HCEC 1CT (cell line): ENCODE results near the gene PDCD2L.
"Not testable (repeated sequence)": the region's sequence is repeated elsewhere in the genome, so short reads cannot be mapped to it uniquely, and the experiment has no call there.

ENCODE experiments used
- DNase-seq: peaks from one replicate; pipeline ENCODE4 v3.0.0-alpha.2; 2017

Gene PDCD2L

GRCh38 chr19:34426096-34426661 lies 22.0 kb downstream of the PDCD2L start:
- DNase-seq, result no peak

GRCh38 chr19:34428549-34429285 lies 24.5 kb downstream of the PDCD2L start:
- DNase-seq, result peak; percentile 32

- no peak for DNase-seq
Measured at GRCh38 chr19:34429553-34429952, 25.4 kb downstream of the PDCD2L start.

- peak; percentile 63 for DNase-seq
Measured at GRCh38 chr19:34430738-34431625, 26.8 kb downstream of the PDCD2L start.

DNA sequence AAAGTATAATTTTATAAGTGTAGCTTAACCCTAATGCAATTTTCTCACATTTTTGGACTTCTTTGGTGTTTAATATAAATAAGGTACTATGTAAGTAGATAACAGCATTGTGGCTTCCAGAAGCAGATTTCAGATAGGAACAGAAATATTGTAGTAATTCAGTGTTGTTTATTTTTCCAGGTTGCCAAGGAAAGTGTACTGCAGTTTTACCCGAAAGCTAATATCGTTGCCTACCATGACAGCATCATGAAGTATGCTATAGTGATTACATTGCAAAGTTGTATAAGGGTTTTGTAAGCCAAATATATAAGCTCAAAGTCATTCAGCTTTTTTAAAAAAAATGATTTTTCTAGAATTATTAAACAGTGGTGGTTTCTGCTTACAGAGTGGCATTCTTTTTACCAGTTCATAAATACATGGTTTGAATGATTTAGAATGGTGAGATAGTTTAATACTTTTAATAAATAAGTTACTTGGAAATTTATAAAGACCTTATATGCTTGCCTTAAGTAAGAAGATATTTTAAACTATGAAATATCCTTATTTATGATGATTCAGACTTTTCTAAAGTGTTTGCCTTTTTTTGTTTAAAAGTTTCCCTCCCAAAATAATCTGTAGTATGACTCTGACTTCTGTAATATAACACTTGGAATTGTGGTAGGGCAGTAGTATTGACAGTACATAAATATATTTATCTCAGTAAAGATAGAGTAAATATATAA lies 27.6 kb downstream of the PDCD2L start:
- no peak for DNase-seq

- no peak for DNase-seq
Measured at GRCh38 chr19:34432797-34433196, 28.6 kb downstream of the PDCD2L start.

DNA sequence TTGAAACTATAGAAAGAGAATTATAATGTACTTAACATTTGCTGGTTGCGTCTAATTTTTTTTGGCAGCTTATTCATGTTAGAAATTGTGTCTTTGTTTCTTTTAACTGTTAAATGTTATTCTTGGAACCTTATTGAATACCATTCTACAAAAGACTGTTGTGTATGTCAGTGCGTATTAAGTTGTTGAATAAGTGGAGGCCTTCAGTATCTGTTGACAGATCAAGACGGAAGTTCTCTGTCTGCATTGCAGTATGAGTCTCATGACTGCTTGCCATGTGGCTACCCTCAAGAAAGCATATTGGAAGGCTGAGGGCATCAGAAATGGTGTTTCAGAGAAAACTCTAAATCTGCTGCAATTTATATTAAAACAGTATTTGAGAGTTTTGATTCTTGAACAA lies 32.5 kb downstream of the PDCD2L start:
- DNase-seq, result no peak

- DNase-seq, result no peak
Measured at GRCh38 chr19:34448191-34448590, 44.0 kb downstream of the PDCD2L start.

- DNase-seq, result peak; percentile 54
Measured at GRCh38 chr19:34452723-34453122, 48.5 kb downstream of the PDCD2L start.

GRCh38 chr19:34454091-34454490 lies 49.9 kb downstream of the PDCD2L start:
- DNase-seq, result no peak

- no peak for DNase-seq
Measured at GRCh38 chr19:34454685-34455084, 50.5 kb downstream of the PDCD2L start.

- DNase-seq, result not testable (repeated sequence)
Measured at GRCh38 chr19:34455783-34456480, 51.7 kb downstream of the PDCD2L start.

DNA sequence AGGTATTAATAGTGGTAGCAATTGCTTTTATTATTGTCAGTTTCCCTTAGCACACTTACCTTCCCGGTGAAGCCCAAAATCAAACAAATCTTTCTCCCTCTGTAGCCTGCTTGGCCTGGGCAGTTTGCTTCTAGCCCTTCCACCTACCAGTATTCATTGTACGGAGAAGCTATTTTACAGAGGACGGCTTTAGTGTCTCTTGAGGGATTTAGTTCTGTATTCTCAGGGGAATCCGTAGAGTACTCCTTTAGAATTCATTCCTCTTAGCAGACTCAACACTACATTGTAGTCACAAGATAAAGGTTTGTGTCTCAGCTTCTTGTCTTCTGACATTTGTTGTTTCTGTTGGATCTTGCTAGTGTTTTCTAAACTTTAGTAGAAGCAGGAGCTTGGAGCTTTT lies 53.2 kb downstream of the PDCD2L start:
- no peak for DNase-seq

DNA sequence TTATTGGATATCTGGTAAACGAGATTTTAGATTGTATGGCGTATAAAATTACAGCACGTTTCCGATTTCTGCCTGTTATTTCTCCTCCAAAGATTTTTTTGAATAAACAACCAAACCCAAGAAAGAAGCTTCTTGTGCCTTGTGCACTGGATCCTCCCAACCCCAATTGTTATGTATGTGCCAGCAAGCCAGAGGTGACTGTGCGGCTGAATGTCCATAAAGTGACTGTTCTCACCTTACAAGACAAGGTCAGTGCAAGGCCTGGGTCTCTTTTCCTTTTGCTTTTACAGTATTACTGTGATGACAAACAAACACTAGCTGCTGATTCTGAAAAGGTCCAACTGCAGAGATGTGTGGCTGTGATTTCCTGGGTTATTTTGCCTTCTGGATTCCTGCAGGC lies 54.5 kb downstream of the PDCD2L start:
- DNase-seq, result no peak

DNA sequence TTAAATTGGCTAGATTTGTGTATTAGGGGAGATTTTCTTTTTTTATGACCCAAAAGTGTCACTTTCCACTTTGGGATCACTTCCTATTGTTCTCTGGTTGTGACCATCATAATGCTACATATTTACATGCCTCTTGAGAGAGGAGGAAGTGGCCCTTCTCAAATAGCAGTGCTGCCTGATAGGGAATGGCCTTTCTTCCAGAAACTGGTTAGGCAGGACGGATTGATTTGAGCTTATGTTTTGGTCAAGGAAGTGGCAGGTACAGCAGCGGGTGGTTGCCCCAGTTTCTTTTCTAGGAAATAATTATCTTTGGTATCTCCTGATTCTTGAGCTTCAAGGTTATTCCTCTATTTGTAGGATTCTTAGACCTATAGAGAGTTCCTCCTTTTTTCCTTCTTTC lies 55.4 kb downstream of the PDCD2L start:
- DNase-seq, result no peak

GRCh38 chr19:34461375-34462100 lies 57.3 kb downstream of the PDCD2L start:
- no peak for DNase-seq

DNA sequence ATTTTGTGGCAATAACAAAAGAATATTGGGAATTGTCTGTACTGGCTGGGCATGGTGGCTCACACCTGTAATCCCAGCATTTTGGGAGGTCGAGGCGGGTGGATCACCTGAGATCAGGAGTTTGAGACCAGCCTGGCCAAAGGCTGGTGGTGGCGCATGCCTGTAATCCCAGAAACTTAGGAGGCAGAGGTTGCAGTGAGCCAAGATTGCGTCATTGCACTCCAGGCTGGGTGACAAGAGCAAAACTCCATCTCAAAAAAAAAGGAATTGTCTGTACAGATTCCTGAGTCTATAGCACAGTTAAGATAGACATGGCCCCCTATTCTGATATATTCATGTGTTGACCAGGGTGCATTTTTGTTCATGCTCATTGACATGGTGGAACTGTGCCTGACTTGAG lies 60.6 kb downstream of the PDCD2L start:
- not testable (repeated sequence) for DNase-seq

DNA sequence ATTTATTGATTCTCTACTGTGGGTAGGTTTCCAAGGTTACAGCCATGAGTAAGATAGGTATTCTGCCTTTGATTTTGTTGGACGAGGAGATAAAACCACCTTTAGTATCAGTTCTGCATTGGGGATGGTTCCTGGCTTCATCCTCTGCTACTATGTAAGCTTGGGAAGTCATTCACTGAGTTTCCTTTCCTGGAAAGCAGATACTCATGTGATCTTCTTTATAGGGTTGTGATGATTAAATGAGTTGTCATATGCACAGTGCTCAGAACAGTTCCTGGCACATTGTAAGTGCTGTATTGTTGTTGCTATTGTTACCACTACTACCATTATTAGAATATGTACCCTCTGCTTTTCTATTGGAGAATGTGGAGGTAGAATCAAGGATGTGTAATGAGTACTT lies 64.2 kb downstream of the PDCD2L start:
- no peak for DNase-seq

GRCh38 chr19:34469026-34469425 lies 64.8 kb downstream of the PDCD2L start:
- DNase-seq, result not testable (repeated sequence)

DNA sequence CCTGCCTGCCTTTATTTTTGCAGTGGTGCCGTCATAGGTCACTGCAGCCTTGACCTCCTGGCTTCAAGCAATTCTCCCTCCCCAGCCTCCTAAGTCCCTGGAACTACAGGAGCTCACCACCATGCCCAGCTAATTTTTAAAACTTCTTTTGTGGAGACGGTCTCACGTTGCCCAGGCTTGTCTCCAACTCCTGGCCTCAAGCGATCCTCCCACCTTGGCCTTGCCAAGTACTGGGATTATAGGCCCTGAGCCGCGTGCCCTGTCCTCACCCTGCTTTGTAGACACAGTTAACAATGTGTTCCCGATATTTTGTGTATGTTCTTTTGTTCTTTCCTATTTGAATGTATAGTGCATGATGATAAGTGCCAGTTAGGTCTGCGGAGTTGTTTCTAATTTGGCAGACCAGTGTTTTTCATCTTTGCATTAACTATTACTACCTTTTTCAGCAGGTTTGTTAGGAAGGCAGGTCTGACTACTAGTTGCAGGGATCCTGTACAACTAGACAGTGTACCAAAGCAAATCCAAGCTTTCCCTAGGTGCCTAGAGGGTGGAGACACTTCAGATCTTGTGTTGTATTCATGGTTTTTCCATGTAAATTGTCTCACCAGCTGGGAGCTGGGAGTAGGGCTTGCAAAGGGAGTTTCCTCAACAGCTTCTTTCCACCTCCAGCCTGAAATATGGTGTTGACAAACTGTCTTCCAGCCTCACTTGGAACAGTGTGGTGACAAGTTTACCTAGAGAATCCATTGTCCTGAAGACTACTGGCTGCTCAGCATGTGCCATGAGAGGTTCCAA lies 67.9 kb downstream of the PDCD2L start:
- no peak for DNase-seq
